ENCODE results near the gene ORAI2.
"Not testable (repeated sequence)": the region's sequence is repeated elsewhere in the genome, so short reads cannot be mapped to it uniquely, and the experiment has no call there.

Gene ORAI2

GRCh38 chr7:102469972-102470825 is 36.8 kb downstream of the ORAI2 start:
- no peak for DNase-seq (ENCODE audit: low read depth)

- DNase-seq (ENCODE audit: low read depth) = no peak
Measured at GRCh38 chr7:102471791-102472125, 38.4 kb downstream of the ORAI2 start.

- no peak for DNase-seq (ENCODE audit: low read depth)
Measured at GRCh38 chr7:102472126-102473041, 39.0 kb downstream of the ORAI2 start.

- DNase-seq (ENCODE audit: low read depth) = no peak
Measured at GRCh38 chr7:102473271-102473991, 40.1 kb downstream of the ORAI2 start.

GRCh38 chr7:102474116-102474515 is 40.7 kb downstream of the ORAI2 start:
- not testable (repeated sequence) for DNase-seq (ENCODE audit: low read depth)

DNA sequence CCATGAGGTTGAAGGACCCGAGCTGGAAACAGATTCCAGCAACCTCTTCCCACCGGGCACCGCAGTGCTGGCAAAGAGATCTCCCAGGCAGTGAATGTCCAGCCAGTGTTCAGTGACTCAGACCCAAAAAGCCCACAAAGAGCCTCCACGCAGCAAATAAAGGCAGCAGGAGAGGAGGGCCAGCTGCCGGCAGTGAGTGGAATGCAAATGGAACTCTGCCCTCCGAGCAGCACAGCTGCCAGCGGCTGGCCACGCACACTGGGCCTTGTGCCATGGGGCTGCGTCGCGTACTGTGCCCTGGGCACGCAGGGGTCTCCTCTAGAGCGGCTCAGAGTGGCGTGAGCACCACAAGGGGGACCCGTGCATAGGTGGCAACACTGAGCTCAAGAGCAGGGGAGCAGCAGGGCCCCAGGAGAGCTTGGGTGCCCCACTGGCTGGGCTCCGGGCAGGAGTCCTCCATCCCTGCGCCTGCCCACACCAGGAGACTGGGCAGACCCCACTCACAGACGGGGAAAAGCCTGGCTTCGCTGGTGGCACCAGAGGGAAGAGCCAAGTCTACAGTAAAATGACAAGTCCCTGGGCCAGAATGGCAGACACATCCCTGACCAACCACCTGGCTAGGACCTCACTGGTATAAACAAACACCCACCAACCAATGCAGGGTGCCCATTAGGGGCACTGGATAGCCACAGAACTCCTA is 41.5 kb downstream of the ORAI2 start:
- DNase-seq (ENCODE audit: low read depth) = not testable (repeated sequence)

- peak; percentile 97 for DNase-seq (ENCODE audit: low read depth)
Measured at GRCh38 chr7:102478314-102479208, 45.2 kb downstream of the ORAI2 start, which contains the start of gene POLR2J. TSS of gene POLR2J (minus strand) at chr7:102478922. CDS start at chr7:102478860, 62 bp downstream.

- not testable (repeated sequence) for DNase-seq (ENCODE audit: low read depth)
Measured at GRCh38 chr7:102479209-102479584, 45.8 kb downstream of the ORAI2 start.

- not testable (repeated sequence) for DNase-seq (ENCODE audit: low read depth)
Measured at GRCh38 chr7:102479982-102480637, 46.7 kb downstream of the ORAI2 start.

- DNase-seq (ENCODE audit: low read depth) = not testable (repeated sequence)
Measured at GRCh38 chr7:102481962-102482361, 48.6 kb downstream of the ORAI2 start.

DNA sequence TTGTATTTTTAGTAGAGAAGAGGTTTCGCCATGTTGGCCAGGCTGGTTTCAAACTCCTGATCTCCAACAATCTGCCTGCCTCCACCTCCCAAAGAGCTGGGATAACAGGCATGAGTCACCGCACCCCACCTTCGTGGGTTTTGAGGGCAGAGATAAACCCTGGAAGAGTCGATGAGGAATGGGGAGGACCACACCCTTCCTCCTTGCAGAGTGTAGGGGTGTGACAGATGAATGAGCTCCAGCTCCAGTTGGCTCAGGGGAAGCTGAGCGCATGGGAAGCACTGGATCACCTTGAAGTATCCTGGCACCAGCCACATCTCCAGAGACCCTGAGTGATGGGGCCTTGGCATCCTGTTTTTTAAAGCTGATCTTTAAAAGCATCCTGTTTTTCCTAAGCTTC is 50.9 kb downstream of the ORAI2 start:
- not testable (repeated sequence) for DNase-seq (ENCODE audit: low read depth)

DNA sequence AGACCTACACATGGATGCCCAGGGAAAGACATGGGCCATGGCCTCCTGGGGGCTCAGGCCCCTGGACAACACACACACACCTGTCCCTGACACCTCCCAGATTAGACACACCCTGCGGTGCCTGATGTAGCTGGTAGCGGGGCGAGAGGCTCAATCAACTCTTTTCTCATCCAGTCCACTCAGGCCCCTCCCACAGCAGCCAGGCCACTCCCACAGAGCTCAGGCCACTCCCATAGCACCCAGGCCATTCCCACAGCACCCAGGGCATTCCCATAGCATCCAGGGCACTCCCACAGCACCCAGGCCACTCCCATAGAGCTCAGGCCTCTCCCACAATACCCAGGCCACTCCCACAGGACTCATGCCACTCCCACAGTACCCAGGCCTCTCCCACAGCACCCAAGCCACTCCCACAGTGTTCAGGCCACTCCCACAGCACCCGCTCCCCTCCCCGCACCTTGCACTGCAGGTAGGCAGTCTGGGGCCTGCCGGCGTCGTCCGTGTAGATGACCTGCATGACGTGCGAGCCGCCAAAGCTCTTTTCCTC is 57.2 kb downstream of the ORAI2 start:
- DNase-seq (ENCODE audit: low read depth) = not testable (repeated sequence)

GRCh38 chr7:102493220-102493935 is 60.0 kb downstream of the ORAI2 start:
- not testable (repeated sequence) for DNase-seq (ENCODE audit: low read depth)

DNA sequence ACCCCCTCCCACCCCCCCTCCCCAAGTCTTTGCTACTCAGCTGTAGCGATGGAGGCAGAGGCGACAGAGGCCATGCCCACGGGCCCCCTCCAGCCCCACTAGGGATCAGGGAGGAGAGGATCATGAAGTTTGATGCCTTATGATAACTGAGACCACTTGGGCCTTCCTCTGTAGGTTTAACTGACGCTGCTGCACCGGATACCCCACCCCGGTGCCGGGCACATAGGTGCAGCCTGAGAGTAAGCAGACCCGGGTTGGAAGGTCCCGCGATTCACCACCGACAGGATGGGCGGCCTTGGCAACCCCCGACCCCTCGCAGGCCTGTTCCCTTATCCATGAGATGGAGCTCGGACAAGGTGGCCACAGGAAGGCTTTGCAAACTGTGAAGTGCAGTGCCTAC is 60.7 kb downstream of the ORAI2 start:
- DNase-seq (ENCODE audit: low read depth) = not testable (repeated sequence)

- DNase-seq (ENCODE audit: low read depth) = not testable (repeated sequence)
Measured at GRCh38 chr7:102494473-102495149, 61.2 kb downstream of the ORAI2 start.

DNA sequence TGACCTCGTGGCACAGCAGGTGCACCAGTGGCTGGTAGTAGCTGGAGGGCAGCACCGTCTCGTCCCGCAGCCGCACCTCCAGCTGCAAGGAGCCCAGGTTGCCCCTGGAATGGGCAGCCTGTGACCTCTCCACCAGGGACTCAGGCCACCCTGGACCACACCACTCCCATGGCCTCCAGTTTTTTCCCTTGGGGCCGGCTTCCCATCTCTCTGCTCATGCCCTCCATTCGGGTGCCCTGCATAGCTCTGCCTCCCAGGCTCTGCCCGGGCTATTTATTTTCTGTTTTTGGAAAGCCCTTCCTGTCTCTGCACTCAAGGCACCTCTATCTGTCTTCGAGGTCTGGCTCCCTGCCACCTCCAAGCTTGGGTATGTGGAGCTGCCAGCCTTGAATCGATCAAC is 63.5 kb downstream of the ORAI2 start:
- DNase-seq (ENCODE audit: low read depth) = not testable (repeated sequence)

DNA sequence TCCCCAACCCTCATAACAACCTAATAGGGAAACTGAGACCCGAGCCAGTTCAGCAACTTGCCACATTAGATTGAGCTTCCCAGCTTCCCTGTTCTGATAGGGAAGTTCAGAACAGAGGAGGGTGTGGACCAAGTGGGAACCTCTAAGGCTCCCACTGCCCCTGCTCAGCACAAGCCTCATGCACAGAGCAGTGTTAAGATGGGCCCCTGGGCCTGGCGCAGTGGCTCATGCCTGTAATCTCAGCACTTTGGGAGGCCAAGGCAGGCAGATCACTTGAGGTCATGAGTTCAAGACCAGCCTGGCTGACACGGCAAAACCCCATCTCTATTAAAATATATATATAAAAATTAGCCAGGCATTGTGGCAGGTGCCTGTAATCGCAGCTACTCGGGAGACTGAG is 63.9 kb downstream of the ORAI2 start:
- DNase-seq (ENCODE audit: low read depth) = not testable (repeated sequence)

- not testable (repeated sequence) for DNase-seq (ENCODE audit: low read depth)
Measured at GRCh38 chr7:102498321-102498720, 64.9 kb downstream of the ORAI2 start.
